Measurements from ENCODE around the gene DNAAF6. TPM values are rescaled to one million over a fixed set of nuclear protein-coding genes. Genes with fewer than 3 reads are reported as not detected.
"Not testable (repeated sequence)": the region's sequence is repeated elsewhere in the genome, so short reads cannot be mapped to it uniquely, and the experiment has no call there.

The DNAAF6 gene
- total RNA-seq, 4 donors from 2014 or later = not detected

- TF ChIP-seq POLR2A (IDR thresholded peaks at IDR 0.05) (no peak), EP300 (IDR thresholded peaks at IDR 0.05) (no peak), CTCF (IDR thresholded peaks at IDR 0.05) (no peak), POLR2AphosphoS5 (IDR thresholded peaks at IDR 0.05) (no peak)
- Histone ChIP-seq H3K9me3 (no peaks in the 10 kb centered on the region), H3K27ac (no peak overlapping the region), H3K4me1 (no peaks in the 10 kb centered on the region), H3K4me3 (no peak overlapping the region), H3K27me3 (no peaks in the 10 kb centered on the region), H3K36me3 (no peaks in the 10 kb centered on the region)
- DNase-seq (ENCODE audit: low spot score in 2 of 2) = no peak
These were observed 34.9 kb upstream of the DNAAF6 start for GRCh38 chrX:107171369-107172102.

DNA sequence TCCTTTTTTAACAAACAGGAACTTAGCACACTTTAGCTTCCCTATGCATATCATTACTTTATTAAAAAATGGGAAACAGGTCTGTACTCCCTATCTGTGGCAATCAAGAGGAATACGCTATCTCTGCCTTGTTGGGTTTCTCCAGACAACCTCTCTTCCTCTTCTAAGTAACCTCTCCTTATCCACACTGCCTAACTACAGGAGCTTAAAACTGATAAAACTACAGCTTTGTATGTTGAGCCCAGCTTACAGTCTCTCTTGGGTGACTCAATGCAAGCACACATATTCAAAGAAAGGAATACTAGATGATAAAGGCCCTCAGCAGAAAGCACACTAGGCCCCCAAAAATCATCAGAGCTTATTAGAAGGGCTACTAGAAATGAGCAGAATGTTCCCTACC lies 9.1 kb upstream of the DNAAF6 start:
- no peak overlapping the region for H3K4me3 ChIP-seq
- WGBS = 86% methylated on average over 1 of the region's 1 CpG
- no peaks in the 10 kb centered on the region for H3K36me3 ChIP-seq
- DNase-seq (ENCODE audit: low spot score in 2 of 2) = no peak
- H3K9me3 ChIP-seq = no peaks in the 10 kb centered on the region
- no peak overlapping the region for H3K27ac ChIP-seq
- H3K4me1 ChIP-seq = no peaks in the 10 kb centered on the region
- H3K27me3 ChIP-seq = no peaks in the 10 kb centered on the region
- TF ChIP-seq POLR2AphosphoS5 (IDR thresholded peaks at IDR 0.05) (no peak), CTCF (IDR thresholded peaks at IDR 0.05) (no peak), POLR2A (IDR thresholded peaks at IDR 0.05) (no peak), EP300 (IDR thresholded peaks at IDR 0.05) (no peak)

DNA sequence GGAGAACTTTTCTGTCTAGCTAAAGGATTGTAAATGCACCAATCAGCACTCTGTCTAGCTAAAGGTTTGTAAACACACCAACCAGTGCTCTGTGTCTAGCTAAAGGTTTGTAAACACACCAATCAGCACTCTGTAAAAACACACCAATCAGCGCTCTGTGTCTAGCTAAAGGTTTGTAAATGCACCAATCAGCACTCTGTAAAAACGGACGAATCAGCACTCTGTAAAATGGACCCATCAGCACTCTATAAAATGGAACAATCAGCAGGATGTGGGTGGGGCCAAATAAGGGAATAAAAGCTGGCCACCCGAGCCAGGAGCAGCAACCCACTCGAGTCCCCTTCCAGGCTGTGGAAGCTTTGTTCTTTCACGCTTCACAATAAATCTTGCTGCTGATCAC lies 8.3 kb upstream of the DNAAF6 start:
- not testable (repeated sequence) for H3K27ac ChIP-seq; H3K4me1 ChIP-seq; H3K36me3 ChIP-seq; DNase-seq (ENCODE audit: low spot score in 2 of 2); H3K9me3 ChIP-seq; H3K27me3 ChIP-seq; H3K4me3 ChIP-seq
- WGBS = 83% methylated on average over 6 of the region's 6 CpGs

DNA sequence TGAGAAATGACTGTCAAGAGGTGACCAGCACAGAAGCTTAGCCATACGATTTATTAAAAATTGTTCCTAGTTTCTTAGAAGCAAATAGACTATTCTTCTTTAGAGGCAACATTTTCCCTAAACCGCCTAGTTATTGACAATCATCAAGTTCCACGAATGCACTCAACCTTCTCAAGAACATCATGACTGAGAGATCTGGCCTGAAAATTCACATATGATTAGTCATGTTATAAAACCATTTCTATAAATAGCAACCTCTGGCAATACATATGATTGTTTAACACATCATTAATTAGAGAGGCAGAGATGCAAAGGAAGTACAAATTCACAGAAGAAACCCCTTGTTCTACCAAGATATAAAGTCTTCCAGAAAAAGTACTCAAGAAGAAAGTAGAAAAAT lies 6.9 kb upstream of the DNAAF6 start:
- Histone ChIP-seq H3K27me3 (no peaks in the 10 kb centered on the region), H3K4me3 (no peak overlapping the region), H3K27ac (no peak overlapping the region), H3K4me1 (no peaks in the 10 kb centered on the region), H3K9me3 (no peaks in the 10 kb centered on the region), H3K36me3 (no peaks in the 10 kb centered on the region)
- TF ChIP-seq CTCF (IDR thresholded peaks at IDR 0.05) (no peak), POLR2A (IDR thresholded peaks at IDR 0.05) (no peak), EP300 (IDR thresholded peaks at IDR 0.05) (no peak), POLR2AphosphoS5 (IDR thresholded peaks at IDR 0.05) (no peak)
- no peak for DNase-seq (ENCODE audit: low spot score in 2 of 2)
- 66% methylated on average over 3 of the region's 3 CpGs for WGBS

GRCh38 chrX:107204068-107204605 lies 2.3 kb upstream of the DNAAF6 start:
- H3K9me3 ChIP-seq = no peaks in the 10 kb centered on the region
- H3K36me3 ChIP-seq = no peaks in the 10 kb centered on the region
- H3K4me1 ChIP-seq = no peaks in the 10 kb centered on the region
- no peak for TF ChIP-seq EP300 (IDR thresholded peaks at IDR 0.05)
- no peak for TF ChIP-seq POLR2A (IDR thresholded peaks at IDR 0.05)
- no peak for TF ChIP-seq CTCF (IDR thresholded peaks at IDR 0.05)
- TF ChIP-seq POLR2AphosphoS5 (IDR thresholded peaks at IDR 0.05) = no peak
- H3K27me3 ChIP-seq = no peaks in the 10 kb centered on the region
- H3K4me3 ChIP-seq = no peak overlapping the region
- DNase-seq (ENCODE audit: low spot score in 2 of 2) = no peak
- no peak overlapping the region for H3K27ac ChIP-seq
- WGBS = 80% methylated on average over 6 of the region's 6 CpGs

DNA sequence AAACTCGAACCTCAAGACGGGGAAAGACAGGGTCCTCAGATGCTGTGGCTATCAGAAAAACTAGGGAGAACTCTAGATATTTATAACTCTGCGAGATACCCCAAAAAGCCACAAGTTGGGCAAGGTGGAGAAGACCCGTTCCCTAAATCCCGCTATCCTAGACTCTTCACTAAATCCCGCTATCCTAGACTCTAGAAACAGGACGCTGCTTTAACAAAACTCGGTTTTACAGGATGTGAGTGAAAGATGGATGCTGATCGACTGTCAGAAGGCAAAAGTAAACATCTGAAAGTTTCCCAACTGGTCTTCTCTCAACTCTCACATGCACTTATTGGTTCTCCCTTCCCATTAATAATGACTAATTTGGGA lies 270 bp downstream of the DNAAF6 start:
- WGBS = 63% methylated on average over 9 of the region's 9 CpGs
- DNase-seq (ENCODE audit: low spot score in 2 of 2) = no peak
- H3K27ac ChIP-seq = no peak overlapping the region
- no peaks in the 10 kb centered on the region for H3K4me1 ChIP-seq
- TF ChIP-seq POLR2A (IDR thresholded peaks at IDR 0.05) (no peak), CTCF (IDR thresholded peaks at IDR 0.05) (no peak), EP300 (IDR thresholded peaks at IDR 0.05) (no peak), POLR2AphosphoS5 (IDR thresholded peaks at IDR 0.05) (no peak)
- H3K4me3 ChIP-seq = peak overlapping the region; percentile 50
- H3K36me3 ChIP-seq = no peaks in the 10 kb centered on the region
- H3K9me3 ChIP-seq = no peaks in the 10 kb centered on the region
- no peaks in the 10 kb centered on the region for H3K27me3 ChIP-seq

Data from suprapubic skin (tissue), 4 donors.